Parathyroid adenoma (tissue), 2 donors: ENCODE results near the gene HCK.

Experiments
- H2AFZ ChIP-seq: fragments of 300-600 bp; sonication (generic); one replicate; pipeline ENCODE4 v1.7.0; 2017; ENCODE audit warnings: antibody characterized with exemption, mild to moderate bottlenecking
- H3K27ac ChIP-seq: fragments of 300-600 bp; sonication (generic); one replicate; pipeline ENCODE4 v1.7.0; 2017
- H3K27me3 ChIP-seq: fragments of 300-600 bp; sonication (generic); one replicate; pipeline ENCODE4 v1.7.0; 2017; ENCODE audit warnings: low read length; ENCODE audit not compliant: control insufficient read depth, insufficient read depth
- H3K36me3 ChIP-seq: fragments of 300-600 bp; sonication (generic); one replicate; pipeline ENCODE4 v1.7.0; 2017; ENCODE audit warnings: low read length; ENCODE audit not compliant: control insufficient read depth, insufficient read depth
- H3K4me1 ChIP-seq: fragments of 300-600 bp; sonication (generic); one replicate; pipeline ENCODE4 v1.7.0; 2017; ENCODE audit warnings: control low read depth
- H3K4me2 ChIP-seq: fragments of 300-600 bp; sonication (generic); one replicate; pipeline ENCODE4 v1.7.0; 2017; ENCODE audit warnings: low read length
- H3K4me3 ChIP-seq: fragments of 300-600 bp; sonication (generic); one replicate; pipeline ENCODE4 v1.7.0; 2017; ENCODE audit warnings: low read depth, low read length
- H3K79me2 ChIP-seq: fragments of 300-600 bp; sonication (generic); one replicate; pipeline ENCODE4 v1.7.0; 2017; ENCODE audit warnings: control low read depth
- H3K9ac ChIP-seq: fragments of 300-600 bp; sonication (generic); one replicate; pipeline ENCODE4 v1.7.0; 2017; ENCODE audit warnings: mild to moderate bottlenecking
- H3K9me3 ChIP-seq: fragments of 300-600 bp; sonication (generic); one replicate; pipeline ENCODE4 v1.7.0; 2017; ENCODE audit warnings: low read length; ENCODE audit not compliant: control insufficient read depth
- CTCF ChIP-seq: fragments of 300-600 bp; sonication (generic); IDR thresholded peaks from one replicate; pipeline ENCODE4 v1.7.0; 2017; ENCODE audit warnings: antibody characterized with exemption, mild to moderate bottlenecking
- donor health status: primary hyperparathyroidism.

HCK gene

DNA sequence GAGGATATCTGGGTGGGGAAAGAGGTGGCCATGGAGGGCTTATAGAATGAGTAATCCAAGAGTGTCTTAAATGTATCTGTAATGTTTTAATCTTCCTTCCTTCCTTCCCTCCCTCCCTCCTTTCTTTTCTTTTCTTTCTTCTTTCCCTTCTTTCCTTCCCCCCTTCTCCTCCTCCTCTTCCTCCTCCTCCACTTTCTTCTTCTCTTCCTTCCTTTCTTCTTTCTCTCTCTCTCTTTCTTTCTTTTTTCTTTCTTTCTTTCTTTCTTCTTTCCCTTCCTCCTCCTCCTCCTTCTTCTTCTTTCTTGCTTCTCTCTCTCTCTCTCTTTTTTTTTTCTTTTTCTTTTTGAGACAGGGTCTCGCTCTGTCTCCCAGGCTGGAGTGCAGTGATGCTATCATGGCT, 7.1 kb downstream of the HCK start:
- no peaks in the 10 kb centered on the region for H3K9me3 ChIP-seq
- H3K4me3 ChIP-seq = no peak overlapping the region
- no peaks in the 10 kb centered on the region for H3K27me3 ChIP-seq
- no peak overlapping the region for H3K9ac ChIP-seq
- H3K36me3 ChIP-seq = no peaks in the 10 kb centered on the region
- peaks cover 12% of the 10 kb centered on the region for H3K4me1 ChIP-seq
- no peak overlapping the region for H2AFZ ChIP-seq
- H3K27ac ChIP-seq = no peak overlapping the region
- no peak overlapping the region for H3K4me2 ChIP-seq
- no peaks in the 10 kb centered on the region for H3K79me2 ChIP-seq
- no peak for TF ChIP-seq CTCF

GRCh38 chr20:32062776-32063170, 10.7 kb downstream of the HCK start:
- H3K4me1 ChIP-seq = peaks cover 29% of the 10 kb centered on the region
- H3K4me2 ChIP-seq = no peak overlapping the region
- no peaks in the 10 kb centered on the region for H3K79me2 ChIP-seq
- H3K27me3 ChIP-seq = no peaks in the 10 kb centered on the region
- no peak for TF ChIP-seq CTCF
- H3K9me3 ChIP-seq = no peaks in the 10 kb centered on the region
- peak overlapping the region; percentile 73 for H2AFZ ChIP-seq
- no peak overlapping the region for H3K4me3 ChIP-seq
- peak overlapping the region; percentile 45 for H3K27ac ChIP-seq
- H3K9ac ChIP-seq = no peak overlapping the region
- H3K36me3 ChIP-seq = no peaks in the 10 kb centered on the region

DNA sequence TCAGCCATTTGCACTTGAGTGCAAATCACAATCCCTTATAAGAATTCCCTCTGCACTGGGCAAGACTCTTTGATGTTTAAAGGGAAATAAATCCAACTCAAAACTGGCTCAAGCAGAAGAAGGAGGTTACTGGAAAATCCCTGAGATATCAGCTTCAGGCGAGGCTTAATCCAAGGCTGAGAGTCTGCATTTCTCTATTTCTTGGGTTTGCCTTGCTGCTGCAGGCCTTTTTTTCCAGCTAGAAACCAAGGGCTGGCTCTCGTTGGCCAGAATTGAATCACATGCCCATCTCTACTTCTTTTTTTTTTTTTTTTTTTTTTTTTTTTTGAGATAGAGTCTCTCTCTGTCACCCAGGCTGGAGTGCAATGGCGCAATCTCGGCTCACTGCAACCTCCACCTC, 11.7 kb downstream of the HCK start:
- Histone ChIP-seq H3K36me3 (no peaks in the 10 kb centered on the region), H3K4me2 (no peak overlapping the region), H3K9ac (no peak overlapping the region), H3K4me3 (no peak overlapping the region), H3K9me3 (no peaks in the 10 kb centered on the region), H3K27me3 (no peaks in the 10 kb centered on the region), H2AFZ (peak overlapping the region; percentile 72), H3K4me1 (peaks cover 29% of the 10 kb centered on the region), H3K79me2 (no peaks in the 10 kb centered on the region), H3K27ac (peak overlapping the region; percentile 53)
- no peak for TF ChIP-seq CTCF

- Histone ChIP-seq H3K4me2 (no peak overlapping the region), H3K27me3 (no peaks in the 10 kb centered on the region), H2AFZ (peak overlapping the region; percentile 24), H3K9ac (no peak overlapping the region), H3K4me1 (peaks cover 29% of the 10 kb centered on the region), H3K36me3 (no peaks in the 10 kb centered on the region), H3K27ac (peak overlapping the region; percentile 63), H3K9me3 (no peaks in the 10 kb centered on the region), H3K4me3 (no peak overlapping the region), H3K79me2 (no peaks in the 10 kb centered on the region)
- no peak for TF ChIP-seq CTCF
Measured at GRCh38 chr20:32064667-32065066, 12.6 kb downstream of the HCK start.

DNA sequence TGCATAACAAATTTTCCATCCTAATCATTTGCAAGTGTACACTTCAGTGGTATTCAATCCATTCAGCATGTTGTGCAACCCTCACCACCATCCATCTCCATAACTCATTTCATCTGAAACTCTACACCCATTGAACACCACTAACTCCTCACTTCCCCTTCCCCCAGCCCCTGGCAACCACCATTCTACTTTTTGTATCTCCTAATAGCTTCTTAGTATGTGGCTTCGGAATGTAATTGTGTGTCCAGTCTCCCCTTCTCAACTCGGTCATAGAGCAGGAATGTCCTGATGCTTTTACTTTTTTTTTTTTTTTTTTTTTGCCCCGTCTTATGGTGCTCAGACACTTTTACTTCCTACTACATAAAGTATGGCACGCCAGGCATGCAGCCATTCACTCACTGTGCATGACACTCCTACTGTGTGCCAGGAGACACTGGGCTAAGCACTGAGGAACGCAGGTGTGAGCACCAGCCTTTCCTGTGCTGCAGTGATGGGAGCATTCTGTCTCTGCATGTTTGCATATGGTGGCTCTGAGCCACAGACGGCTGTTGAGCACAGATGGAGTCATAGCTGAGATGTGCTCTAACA, 15.3 kb downstream of the HCK start:
- peaks cover 28% of the 10 kb centered on the region for H3K4me1 ChIP-seq
- no peak overlapping the region for H2AFZ ChIP-seq
- H3K4me3 ChIP-seq = no peak overlapping the region
- H3K4me2 ChIP-seq = no peak overlapping the region
- no peaks in the 10 kb centered on the region for H3K27me3 ChIP-seq
- H3K36me3 ChIP-seq = no peaks in the 10 kb centered on the region
- H3K9me3 ChIP-seq = no peaks in the 10 kb centered on the region
- no peaks in the 10 kb centered on the region for H3K79me2 ChIP-seq
- TF ChIP-seq CTCF = no peak
- no peak overlapping the region for H3K27ac ChIP-seq
- no peak overlapping the region for H3K9ac ChIP-seq
